GM04504 (cell line): Measurements from ENCODE around the gene KCNK18.
"Not testable (repeated sequence)": the region's sequence is repeated elsewhere in the genome, so short reads cannot be mapped to it uniquely, and the experiment has no call there.

ENCODE experiments used
- DNase-seq: peaks from one replicate; pipeline ENCODE4 v3.0.0-alpha.2; 2012; ENCODE audit warnings: low read depth

KCNK18 gene

DNA sequence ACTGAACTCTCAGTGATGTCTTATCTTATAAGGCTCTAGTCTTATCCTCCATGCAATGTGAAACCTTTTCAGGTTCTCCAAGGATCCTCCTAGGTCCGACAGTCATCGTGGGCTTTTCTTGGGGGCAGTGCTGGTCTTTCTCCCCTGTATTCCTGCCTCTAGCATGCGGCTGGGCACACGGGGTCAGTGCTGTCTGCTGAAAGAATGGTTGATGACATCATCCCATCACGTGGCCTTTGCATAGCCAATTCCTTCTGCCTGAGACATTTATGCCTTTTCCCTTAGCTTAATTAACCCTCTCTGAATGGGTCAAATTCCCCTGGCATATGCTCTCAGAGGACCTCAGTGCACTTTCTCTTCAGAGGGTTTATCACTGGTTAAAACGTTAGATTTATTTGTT lies 27.0 kb upstream of the KCNK18 start:
- DNase-seq = no peak

DNA sequence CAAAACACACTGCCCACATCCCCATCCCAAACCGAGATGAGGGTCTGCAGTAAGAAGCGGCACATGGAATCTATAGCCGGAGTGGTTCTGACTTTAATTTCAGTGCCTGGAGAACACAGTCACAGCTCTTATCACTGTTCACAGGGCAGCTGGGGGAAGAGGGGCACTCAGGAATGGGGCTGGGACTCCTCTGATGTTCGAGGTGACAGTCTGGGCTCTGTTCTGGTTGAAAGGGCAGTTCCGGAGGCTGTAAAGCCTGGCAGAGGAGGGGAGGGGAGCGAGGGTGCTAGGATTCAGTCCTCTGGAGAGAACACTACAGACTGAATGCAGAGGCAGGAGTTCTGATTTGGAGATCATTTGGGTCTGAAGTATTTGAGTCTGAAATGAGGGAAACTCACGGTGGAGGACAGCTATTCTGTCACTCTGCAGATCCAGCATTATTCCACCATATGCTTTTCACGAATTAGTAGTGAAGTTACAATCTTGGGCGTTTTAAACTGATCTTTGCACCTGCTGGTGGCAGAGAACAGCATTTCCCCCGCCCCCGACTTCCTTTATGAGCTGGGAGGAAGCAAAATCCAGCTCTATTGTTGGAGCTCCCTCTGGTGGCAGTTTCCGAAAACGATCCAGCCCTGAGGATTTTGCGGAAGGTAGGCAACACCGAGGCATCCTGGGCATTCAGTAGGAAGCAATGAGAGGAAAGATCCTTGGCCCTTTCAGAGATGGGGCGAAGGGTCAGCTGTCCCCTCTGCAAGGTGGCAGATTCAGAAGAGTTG lies 22.7 kb upstream of the KCNK18 start:
- DNase-seq = peak; percentile 44

DNA sequence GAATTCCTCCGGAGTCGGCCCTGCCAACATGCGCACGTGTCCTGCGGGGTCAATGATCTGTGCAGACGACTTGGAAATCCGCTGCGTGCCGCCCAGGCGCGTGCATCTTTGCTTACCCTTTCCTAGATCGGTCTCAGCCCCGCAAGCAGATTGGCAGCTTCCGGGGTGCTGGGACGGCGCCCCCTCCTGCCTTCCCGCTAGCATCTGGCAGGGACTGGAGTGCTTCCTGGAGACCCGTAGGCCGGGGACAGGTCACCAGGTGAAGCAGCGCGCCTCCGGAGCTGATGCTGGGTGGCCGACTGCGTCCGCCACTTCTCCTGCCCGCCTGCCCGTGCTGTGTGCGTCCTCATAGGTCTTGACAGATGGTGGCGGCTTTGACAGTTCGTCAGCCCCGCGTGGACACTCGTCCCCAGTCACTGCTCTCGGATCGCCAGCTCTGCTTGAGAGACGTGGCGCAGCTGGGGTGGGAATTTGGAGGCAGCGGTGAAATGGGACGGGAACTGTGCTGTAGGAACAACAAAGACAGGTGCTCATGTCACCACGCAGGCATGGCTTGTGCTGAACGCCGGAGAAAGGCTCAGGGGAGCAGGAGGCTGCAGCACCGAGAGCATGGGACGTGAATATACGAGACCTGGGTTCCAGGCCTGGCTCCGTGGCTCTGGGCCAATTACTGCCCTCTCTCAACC lies 21.9 kb upstream of the KCNK18 start:
- DNase-seq = no peak

DNA sequence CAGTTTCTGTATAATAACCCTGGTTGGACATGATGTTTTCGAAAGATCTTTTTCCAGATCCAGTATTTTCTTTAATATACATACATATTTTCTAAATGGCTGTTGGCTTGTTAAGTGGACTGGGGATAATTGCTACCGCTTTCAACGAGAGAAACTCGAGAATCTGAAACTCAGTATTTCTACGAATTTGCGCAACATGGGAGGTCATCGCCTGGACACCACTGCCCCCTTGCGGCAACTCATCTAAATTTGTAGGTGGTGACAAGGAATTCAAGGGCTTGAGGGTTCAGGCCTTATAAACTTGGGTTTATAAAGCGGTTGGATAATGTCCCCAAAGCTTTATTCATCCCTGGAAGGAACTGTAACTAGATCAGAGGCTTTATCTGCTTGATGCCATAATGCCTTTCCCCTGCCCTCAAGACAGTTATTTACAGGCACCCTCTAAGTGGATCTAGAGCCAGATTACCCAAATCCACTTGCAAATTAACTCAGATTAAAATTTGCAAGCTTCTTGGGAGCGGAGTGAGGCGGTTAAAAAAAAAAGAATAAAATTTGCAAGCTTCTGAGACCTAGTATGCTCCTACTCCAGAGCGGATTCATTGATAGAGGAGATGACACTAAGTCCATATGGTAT lies 21.3 kb upstream of the KCNK18 start:
- peak; percentile 29 for DNase-seq

DNA sequence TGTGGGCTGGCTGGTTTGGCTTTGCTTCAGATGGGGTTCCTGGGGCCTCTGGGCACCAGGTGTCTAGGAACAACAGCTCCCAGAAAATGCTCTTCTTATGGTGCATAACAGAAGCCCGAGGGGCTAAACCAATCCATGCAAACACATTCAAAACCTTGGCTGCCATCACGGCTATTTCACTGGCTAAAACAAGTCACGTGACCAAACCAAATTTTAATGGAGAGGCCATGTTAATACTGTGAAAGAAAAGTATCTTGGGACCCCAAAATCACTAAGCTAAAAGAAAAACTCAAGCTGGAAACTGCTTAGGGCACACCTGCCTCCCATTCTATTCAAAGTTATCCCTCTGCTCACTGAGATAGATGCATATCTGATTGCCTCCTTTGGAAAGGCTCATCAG lies 19.1 kb upstream of the KCNK18 start:
- no peak for DNase-seq

DNA sequence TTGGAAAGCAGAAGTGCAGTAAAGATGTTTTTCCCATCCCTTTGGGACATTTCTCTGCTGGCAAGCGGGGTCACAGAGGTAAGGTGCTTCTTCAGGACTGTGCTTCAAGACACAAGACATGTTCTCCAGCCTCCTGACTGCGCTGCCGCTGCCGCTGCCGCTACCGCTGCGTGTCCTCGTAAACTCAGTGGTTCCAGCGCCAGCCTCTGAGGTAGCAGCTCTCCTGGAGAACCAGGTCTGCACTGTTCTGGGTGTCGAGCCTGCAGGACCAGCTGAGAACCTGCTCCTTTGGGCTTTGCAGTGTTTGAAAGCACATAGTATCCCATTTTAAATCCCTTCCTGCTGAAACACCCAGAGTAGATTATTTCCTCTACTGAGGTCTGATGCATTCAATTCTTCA lies 13.0 kb upstream of the KCNK18 start:
- no peak for DNase-seq

DNA sequence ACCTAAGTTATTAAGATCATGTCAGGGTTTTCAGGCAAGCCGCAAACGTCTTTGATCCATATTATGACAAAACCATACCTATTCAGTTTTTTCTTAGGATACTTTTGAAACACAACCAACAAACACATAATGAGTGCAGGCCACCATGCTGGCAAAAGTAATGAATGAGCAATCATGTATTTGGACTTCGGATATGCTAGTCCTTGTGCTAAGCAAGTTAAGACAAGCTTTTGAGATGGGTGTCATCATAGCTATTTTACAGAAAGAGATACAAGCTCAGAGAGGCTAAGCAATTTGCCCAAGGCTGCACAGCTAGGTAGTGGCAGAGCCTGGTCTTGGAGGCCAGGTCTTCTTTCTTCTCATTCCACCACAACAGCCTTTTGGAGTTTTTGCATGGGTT lies 12.5 kb upstream of the KCNK18 start:
- DNase-seq = no peak

DNA sequence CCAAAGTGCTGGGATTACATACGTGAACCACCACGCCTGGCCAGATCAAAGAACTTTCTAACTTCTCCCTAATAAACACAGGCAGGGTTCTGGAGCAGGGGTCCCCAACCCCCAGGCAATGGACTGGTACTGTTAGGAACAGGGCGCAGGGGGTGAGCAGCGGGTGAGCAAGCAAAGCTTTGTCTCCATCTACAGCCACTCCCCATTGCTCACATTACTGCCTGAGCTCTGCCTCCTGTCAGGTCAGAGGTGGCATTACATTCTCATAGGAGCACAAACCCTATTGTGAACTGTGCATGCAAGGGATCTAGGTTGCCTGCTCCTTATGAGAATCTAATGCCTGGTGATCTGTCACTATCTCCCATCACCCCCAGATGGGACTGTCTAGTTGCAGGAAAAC lies 11.5 kb upstream of the KCNK18 start:
- DNase-seq = not testable (repeated sequence)

DNA sequence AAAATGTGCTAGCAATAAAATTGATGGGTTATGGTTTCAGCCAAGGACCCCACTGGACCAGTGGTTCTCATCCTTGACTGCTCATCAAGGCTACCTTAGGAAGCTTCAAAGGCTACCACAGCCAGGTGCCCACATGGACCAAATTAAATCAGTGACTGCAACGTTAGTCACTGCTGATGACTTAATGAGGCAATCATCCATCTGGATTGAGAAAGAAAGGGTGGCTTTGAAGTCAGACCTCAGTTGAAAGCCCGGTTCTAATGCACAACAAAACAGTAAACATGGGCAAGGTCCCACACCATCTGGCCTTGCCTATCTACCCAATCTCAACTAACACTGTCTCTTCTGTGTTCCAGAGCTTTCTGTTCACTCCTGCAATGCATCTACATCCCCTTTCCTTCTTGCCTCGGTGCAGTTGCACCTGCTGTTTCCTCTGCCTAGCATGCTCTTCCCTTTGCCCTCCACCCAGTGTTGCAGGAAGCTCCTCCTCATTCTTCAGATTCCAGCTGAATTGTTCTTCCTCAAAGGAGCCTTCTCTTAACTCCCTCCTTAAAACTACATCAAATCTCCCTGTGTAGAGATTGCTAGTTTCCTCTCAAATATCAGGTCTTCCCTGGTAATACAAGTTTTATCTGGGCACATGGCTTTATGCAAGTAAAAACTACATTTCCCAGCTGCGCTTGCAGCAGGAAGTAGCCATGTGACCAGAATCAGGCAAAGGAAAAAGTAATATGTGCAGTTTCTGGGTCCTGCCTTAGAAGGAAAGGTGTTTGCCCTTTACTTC lies 10.3 kb upstream of the KCNK18 start:
- DNase-seq = no peak

DNA sequence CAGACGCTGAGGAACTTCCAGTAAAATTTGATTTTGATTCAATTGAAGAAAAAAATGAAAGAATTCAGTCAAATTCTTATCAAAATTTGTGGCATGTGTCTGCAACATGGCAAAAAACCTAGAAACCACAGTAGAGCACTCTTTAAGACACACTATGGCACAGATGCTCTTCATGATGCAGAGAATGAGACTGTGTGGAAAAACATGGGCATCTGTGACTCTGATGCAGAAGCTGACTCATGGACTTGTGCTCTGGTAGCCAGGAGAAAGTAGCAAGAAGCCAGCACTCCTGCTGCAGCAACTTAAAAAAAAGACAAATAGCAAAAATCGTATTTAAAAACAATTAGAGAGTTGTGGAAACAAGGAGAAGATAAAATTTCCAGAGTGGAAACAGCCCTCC lies 8.9 kb upstream of the KCNK18 start:
- no peak for DNase-seq

DNA sequence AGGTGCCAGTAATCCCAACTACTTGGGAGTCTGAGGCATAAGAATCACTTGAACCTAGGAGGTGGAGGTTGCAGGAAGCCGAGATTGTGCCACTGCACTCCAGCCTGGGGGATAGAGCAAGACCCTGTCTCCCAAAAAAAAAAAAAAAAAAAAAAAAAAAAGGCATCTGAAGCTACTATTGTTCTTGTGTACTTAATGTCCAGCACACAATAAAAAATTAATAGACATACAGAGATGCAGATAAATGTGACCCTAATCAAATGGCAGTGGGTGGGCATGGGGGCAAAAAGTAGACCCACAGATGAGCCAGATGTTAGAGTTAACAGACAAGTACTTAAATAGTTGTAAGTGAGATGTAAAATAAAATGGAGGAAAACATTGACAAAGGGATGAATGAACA lies 7.7 kb upstream of the KCNK18 start:
- no peak for DNase-seq

DNA sequence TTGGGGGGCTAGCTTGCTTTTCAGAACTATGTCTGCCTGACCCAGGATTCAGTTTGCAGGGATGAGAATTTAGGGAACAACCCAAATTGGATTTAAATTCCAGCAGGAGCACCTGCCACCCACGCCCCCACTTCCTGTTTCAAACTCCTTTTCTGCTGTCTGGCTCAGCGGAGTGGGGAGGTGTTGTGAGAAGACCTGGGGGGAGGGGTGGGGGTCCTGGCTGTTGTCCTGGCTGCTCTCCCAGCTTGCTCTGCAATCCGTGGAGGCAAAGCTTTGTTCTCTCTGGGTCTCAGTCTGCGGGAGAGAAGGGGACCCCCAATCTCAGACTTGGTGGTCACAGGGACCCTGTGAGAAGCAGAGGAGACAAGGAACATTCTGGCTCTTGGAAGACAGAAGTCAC lies 799 bp downstream of the KCNK18 start:
- no peak for DNase-seq

DNA sequence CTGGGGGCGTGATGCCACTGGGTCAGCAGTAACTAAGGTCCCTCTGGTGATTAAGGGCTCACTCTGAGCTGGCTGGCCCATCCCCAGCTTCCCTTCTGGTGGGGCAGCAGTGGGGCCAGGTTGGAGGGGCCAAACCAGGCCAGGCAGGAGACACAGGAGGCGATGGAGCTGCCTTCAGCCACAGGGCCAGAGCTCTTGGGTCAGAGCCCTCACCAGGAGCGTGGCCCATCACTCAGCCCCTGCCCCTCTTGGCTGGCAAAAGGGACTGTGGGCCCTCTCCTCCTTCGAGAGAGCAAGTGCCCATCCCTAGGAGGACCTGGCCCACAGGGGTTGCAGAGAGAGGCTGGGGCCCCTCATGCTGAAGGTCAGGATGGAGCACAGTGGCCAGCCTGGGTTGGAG lies 4.5 kb downstream of the KCNK18 start:
- no peak for DNase-seq

DNA sequence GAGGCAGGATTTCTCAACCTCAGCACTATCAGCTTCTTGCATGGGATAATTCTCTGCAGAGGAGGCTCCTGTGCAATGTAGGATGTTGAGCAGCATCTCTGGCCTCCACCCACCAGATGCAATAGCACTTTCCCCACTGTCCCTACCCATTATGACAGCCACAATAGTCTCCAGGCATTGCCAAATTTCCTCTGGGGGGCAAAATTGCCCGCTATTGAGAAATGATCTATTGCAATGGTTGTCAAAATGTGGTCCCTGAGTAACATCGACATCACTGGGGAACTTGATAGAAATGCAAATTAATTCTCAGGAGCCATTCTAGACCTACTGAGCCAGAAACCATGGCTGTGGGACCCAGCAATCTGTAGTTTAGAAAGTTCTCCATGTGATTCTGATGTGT lies 7.0 kb downstream of the KCNK18 start:
- DNase-seq = no peak

DNA sequence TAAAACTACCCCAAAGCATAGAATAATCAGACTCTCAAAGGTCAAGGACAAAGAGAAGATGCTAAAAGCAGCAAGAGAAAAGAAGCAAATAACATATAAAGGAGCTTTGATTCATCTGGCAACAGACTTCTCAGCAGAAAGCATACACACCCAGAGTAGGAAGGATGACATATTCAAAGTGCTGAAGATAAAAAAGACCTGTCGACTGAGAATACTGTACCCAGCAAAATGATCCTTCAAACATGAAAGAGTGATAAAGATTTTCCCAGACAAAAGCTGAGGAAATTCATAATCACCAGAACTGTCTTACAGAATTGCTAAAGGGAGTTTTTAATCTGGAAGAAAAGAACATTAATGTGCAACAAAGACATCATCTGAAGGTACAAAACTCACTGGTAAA lies 14.9 kb downstream of the KCNK18 start:
- no peak for DNase-seq

DNA sequence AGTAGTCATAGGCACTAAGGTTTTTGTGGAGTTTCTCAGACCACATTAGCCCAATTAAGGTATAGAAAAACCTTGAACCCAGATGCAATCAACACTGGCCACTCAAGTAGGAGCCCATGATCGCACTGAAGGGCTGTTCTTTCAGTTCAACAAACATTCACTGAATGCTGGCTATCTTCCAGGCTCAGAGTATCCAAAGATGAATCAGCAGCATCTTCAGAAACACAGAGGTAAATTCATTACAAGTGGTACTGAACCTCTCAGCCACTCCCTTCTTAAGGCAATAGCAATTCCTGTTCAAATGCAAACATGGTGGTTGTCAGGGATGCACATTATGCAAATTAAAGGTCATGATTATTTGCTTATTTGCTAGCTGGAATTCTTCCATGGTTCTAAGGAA lies 17.1 kb downstream of the KCNK18 start:
- DNase-seq = no peak

DNA sequence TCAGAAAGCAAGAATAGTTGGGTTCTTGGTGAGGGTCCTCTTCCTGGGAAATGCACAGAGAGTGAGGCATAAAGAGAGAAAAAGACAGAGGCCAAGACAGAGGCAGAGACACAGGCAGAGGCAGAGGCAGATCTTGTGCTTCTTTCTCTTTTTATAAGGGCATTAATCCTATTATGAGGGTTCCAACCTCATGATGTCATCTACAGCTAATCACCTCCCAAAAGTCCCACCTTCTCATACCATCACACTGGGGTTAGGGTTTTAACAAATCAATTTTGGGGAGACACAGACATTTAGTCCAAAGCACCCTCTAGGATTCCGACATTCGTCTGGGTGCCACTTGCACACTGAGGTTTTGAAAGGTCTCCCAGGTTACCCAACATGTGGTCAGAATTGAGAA lies 17.8 kb downstream of the KCNK18 start:
- no peak for DNase-seq

DNA sequence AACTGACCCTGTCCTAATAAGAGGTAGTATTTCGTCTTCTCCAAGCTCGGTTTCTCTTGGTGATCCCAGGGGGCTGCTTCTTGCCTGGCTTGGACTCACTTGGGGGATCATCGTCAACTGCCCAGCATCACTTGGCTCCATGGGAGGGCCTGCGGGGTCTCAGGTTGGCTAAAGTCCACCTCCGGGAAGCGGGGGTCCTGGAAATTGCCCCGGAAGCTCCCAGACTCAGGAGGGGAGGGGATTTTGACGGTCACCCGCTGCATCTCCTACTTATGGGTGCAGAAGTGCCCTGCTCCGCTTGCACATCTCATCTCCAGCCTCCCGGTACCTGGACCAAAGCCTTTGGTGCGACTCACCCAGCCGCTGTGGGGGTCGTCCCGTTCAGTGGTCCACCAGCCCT lies 18.7 kb downstream of the KCNK18 start:
- DNase-seq = no peak

DNA sequence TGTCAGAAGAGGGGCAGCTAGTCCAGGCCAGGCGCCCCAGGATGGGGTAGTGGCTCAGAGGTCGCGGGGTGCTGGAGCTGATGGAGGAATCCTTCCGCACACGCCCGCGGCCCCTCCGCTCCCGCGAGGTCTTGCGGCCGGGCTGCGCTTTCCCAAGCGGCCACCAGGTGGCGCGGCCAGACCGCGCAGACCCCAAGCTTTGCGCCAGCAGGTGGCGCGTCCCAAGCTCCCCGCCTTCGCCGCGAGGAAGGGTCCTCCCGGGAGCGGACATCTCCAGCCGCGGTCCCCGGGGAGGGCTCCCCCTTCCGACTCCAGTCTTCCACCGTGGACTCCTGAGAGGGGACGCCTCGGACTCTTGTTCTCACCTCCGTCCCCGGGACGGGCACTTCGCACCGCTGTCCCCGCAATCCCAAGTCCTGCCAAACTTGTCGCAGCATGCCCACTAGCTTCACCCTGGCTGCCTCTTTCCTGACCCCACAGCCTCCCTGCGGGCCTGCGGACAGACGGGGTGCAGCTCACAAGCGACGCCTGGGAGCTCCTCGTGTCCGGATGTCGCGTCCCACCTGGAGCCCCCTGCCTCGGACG lies 19.4 kb downstream of the KCNK18 start:
- DNase-seq = peak; percentile 24

DNA sequence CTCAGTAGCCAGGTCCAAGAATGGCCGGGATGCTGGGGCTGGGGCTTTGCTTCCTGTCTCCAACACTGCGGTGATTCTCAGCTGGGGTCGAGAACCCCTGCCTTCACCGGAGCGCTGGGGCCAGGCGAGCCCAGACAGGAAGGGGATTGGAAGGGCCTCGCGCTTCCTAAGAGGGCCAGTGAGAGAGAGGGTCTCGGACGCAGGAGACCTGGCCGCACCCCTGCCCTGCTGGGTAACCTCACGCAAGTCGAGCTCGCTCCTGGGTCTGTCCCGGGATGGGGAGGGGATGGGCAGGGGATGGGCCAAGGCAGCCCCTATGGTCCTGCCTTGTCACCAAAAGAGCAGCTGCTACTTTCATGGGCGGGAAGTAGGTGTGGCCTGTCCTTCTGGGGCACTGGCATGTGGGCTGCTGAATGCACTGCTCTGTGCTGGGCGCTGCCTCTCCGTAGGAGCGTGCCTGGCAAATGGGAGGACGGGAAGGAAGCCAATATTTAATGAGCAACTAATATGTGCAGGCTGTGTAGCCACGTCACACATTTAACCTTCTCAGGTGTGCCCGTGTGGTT lies 20.0 kb downstream of the KCNK18 start:
- DNase-seq = no peak

DNA sequence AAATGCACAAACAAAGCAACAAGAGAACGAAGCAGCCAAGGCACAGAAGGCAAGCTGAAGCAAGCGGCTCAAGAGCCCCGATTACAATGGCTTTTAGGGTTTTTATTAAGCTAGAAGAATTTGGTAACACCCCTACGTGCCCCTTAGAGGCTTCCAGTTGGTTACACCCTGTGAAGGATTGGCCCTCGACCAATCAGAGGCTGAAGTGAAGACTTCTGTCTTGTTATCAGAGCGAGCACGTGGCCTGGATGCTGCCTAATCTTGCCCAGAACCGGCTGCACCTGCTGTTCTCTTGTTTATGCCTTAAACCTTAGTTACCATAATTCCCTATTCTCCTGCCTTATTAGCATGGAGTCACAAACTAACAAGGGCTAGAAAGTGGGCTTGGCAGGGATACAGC lies 21.4 kb downstream of the KCNK18 start:
- no peak for DNase-seq

DNA sequence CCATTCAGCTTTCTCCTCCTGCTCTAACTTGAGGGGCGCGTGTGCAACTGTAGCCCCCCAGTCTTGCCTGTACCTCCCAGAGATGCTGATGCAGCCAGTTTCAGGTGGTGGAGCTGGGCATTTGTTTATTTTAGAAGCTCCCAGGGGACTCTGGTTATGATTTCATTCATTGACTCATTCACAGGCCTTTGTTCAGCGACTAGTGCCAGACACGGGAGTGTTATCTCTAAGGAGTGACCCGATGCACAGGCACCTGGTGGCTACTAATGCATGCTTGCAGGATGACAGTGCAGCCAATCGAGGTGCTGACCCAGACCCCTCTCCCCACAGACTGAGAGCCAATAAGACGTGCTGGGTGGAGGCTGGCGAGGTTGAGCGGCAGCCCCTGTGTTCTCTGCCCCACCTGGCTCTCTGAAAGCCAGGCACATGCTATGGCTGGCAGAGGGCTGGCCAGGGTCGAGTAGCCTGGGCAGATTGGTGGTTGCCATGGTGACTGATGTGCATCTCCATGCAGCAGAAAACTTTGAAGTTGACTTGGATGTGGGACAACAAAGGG lies 23.9 kb downstream of the KCNK18 start:
- DNase-seq = no peak
